ENCODE measurements around the gene MEF2C.

MEF2C gene

GRCh38 chr5:88888291-88888690 is 5.3 kb upstream of the MEF2C start:
- DNase-seq (ENCODE audit: low read depth): no peak

- DNase-seq (ENCODE audit: low read depth): no peak
Observed at GRCh38 chr5:88887342-88887741, 4.4 kb upstream of the MEF2C start.

DNA sequence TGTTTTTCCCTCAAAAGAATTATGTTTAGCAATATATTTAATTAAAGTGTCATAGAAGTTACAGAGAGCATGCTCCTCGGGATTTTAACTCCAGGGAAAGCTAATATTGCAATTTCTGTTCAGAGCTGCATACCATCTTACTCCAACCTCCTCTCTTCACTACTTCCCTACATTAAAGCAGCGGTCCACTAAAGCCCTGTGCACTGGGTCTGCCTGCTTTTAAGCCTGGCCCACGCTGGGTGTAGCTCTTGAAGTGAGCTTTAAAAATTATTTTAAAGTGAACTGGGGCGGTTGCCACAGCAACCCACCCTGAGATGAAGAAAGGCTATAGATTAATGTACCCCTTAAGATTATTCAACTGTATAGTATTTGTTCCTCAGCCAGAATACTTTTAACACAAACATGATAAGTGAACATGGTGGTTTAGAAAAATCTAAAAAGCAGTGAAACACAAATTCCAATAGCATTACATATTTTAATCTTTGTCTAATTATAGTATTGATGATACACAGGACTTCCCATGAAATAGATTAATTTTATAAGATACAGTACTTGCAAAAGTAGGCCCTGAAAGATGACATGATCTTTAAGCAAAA is 3.9 kb upstream of the MEF2C start:
- DNase-seq (ENCODE audit: low read depth): no peak

GRCh38 chr5:88886252-88886651 is 3.3 kb upstream of the MEF2C start:
- DNase-seq (ENCODE audit: low read depth): no peak

- DNase-seq (ENCODE audit: low read depth): no peak
Observed at GRCh38 chr5:88885002-88885401, 2.0 kb upstream of the MEF2C start.

DNA sequence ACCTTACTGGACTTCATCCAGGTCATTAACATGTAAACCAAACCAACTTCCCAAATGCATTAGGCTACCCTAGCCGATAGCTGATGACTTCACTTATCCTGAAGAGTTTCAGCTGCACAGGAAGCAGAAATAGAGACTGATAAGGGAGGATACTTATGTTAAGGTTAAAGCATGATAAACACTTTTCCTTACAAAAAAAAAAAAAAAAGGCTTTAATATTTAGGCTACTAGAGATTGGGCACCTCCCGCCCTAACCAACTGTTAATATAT is 1.6 kb upstream of the MEF2C start:
- no peak for DNase-seq (ENCODE audit: low read depth)

DNA sequence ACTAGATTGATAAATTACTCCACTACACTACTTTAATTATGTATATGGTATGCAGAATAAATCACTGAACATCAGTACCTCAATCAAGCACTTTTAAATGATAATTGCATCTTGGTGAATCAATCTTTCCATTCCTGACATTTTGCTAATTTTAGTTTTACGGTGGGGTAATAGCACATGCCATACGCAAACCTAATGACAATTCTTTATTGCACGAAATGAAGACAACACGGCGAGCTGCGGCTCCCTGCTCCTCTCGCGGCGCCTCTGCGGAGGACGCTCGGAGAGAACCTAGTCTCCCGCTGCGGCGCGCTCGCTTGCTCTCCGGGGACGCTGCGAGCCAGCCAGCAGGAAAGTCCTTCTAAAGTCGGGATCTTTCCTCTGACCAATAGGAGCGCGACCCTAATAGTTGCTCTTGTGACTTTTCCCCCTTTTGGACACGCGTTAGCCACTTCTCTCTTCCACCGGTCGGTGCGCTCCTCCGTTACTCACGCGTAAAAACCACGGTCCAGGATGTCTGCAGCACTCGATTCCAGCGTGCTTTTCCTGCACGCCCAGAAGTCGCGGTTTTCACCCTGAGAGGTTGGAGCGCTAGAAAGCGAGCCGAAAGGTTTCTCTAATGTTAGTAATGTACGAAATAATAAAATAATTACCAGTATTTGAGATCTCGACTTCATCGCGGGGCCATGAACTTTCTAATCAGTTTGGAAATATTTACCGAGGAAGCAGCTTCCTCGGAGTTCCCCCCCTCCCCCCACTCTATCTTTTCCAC is 1.0 kb upstream of the MEF2C start:
- DNase-seq (ENCODE audit: low read depth): no peak

- DNase-seq (ENCODE audit: low read depth): no peak
Observed at GRCh38 chr5:88882276-88883038, 527 bp downstream of the MEF2C start.

- DNase-seq (ENCODE audit: low read depth): no peak
Observed at GRCh38 chr5:88881571-88881971, 1.4 kb downstream of the MEF2C start.

DNA sequence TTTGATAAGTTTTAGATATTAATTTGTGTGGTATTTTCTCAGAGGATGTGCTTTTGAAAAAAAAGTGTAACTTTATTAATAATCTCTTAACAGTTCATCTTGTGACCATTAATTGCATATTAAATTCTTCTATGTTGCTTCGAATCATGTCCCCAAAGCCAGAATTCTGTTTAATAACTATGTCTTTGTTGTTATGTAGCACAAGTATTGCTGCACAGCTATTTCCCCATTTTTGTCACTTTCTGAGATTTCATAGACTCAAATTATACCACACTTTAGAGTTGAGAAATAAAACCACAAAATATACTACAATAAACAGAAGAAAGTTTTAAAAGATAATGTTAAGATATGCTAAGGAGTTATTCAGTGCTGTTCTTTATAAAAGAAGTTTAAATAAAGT is 2.8 kb downstream of the MEF2C start:
- DNase-seq (ENCODE audit: low read depth): no peak

GRCh38 chr5:88879724-88880123 is 3.3 kb downstream of the MEF2C start:
- no peak for DNase-seq (ENCODE audit: low read depth)

DNA sequence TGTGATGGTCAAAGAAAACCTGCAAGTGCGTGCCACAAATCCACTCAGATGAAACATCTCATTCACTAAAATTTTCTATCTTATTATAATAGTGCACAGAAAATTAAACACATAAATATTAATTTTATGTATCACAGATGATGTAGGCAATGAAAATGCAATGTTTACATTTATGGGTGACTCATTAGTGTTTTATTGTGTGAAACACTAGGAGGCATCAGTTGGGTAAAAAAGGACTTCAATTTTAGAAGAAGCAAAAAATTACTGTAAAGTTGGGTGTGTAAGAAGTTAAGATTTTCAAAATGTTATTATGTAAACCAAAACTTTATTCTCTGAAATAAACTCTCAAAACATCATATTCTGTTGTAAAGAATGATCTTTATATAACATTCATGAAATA is 4.0 kb downstream of the MEF2C start:
- DNase-seq (ENCODE audit: low read depth): no peak

DNA sequence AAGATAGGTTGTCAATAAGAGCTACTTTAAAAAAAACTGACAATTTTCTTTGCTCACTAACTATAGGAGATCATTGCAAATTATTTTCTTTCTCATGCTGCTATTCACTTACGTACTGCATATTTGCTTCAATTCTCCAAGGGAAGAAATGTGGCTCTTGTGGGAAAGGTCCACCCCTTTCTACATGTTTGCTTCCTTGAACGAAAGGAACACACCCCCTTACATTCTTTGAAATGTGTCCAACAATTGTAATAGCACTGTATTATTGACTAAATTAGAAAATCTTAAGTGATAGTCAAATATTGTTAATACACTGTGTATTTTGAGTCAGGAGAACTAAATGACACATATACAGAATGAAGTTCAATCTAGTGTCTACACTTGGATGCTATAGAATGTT is 5.2 kb downstream of the MEF2C start:
- no peak for DNase-seq (ENCODE audit: low read depth)

DNA sequence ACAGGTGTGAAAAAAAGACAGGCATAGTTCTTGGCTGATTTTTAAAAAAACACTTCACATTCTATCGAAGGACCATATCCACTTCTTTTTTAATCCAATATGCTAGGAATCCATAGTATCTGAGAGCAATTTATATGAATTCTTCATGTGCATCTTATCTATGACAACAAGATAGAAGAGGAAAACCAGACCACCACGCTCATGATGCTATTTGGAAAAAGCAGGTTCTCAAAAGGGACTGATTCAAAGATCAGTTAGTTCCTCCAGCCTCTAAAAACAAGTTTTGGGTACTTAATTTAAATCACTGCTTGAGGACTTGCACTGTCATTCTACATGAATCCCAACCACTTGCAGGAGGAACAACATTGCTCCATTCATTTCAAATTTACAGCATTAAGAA is 6.3 kb downstream of the MEF2C start:
- no peak for DNase-seq (ENCODE audit: low read depth)

DNA sequence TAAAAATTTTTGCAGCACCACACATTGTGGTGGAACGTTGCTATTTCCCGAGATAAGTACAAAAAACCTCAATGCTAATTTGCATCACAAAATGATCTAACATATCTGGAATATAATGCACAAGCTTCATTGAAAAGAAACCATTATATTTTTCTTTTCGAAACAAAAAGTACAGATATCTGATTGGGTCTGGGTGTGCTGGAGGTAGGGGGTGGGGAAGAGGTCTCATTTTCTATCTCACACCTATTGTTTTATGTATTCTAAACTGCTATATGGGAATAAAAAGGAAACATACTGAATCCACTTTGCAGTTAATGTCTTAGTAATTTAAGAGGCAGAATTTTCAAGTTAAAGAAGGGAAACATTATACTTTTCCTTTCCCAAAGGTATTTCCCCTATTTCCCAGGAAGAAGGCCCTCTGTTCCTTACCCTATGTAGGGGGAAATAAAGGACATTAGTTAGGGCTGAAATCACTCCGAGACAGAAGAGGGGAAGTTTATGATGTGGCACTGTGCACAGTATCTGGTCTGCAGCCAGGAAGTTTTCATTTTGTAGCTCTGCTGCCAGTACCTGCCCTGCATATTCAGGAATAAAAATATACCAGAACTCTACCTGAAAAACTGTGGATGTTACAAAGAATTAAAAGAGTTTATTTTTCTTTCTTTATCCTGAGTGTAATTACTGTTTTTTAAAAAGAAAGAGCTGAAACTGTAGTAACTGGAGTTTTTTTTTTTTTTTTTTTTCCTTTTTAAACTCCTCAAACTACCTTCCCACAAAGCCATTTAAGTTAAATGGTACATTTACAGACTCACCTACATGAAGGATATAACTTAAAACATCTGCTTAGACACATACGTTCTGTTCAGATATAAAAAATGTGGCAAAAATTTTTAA is 7.4 kb downstream of the MEF2C start:
- DNase-seq (ENCODE audit: low read depth): no peak

- no peak for DNase-seq (ENCODE audit: low read depth)
Observed at GRCh38 chr5:88873447-88873846, 9.5 kb downstream of the MEF2C start.

- no peak for DNase-seq (ENCODE audit: low read depth)
Observed at GRCh38 chr5:88872971-88873370, 10.0 kb downstream of the MEF2C start.

GRCh38 chr5:88870285-88870684 is 12.7 kb downstream of the MEF2C start:
- DNase-seq (ENCODE audit: low read depth): no peak

GRCh38 chr5:88868468-88869068 is 14.4 kb downstream of the MEF2C start:
- no peak for DNase-seq (ENCODE audit: low read depth)

- no peak for DNase-seq (ENCODE audit: low read depth)
Observed at GRCh38 chr5:88867638-88868037, 15.3 kb downstream of the MEF2C start.

DNA sequence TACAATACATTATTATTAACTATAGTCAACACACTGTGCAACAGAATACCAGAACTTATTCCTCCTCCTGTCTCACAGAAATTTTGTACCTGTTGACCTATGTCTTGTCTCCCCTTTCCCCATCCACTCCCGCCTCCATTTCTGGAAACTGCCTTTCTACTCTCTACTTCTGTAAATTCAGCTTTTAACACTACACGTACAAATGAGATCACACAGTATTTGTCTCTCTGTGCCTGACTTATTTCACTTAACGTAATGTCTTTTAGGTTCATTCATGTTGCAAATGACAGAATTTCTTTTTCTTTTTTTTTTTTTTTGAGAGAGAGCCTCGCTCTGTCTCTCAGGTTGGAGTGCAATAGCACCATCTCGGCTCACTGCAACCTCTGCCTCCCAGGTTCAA is 19.5 kb downstream of the MEF2C start:
- DNase-seq (ENCODE audit: low read depth): no peak

GRCh38 chr5:88862547-88863175 is 20.3 kb downstream of the MEF2C start:
- no peak for DNase-seq (ENCODE audit: low read depth)

All from non-pigmented ciliary epithelial cell (primary cell).